Ramos (cell line): ENCODE measurements around the gene GOLGA1.
"Not testable (repeated sequence)": the region's sequence is repeated elsewhere in the genome, so short reads cannot be mapped to it uniquely, and the experiment has no call there.

Source experiments
- in situ Hi-C: fragments of 300-500 bp; cut with MboI; formaldehyde crosslinking; loops from one replicate; pipeline ENCODE4 v1.14.3; 2022; ENCODE audit warnings: low sequenced_read_pairs; ENCODE audit not compliant: unreplicated experiment

Gene GOLGA1

GRCh38 chr9:124841075-124841821, 99.6 kb downstream of the GOLGA1 start:
- in situ Hi-C loops = loop anchor here (10.0 kb wide), 1 partner anchor 226 kb away; no protein-coding TSS in a partner anchor

GRCh38 chr9:124840300-124840833, 100.5 kb downstream of the GOLGA1 start:
- in situ Hi-C loops = loop anchor here (10.0 kb wide), 1 partner anchor 226 kb away; no protein-coding TSS in a partner anchor

DNA sequence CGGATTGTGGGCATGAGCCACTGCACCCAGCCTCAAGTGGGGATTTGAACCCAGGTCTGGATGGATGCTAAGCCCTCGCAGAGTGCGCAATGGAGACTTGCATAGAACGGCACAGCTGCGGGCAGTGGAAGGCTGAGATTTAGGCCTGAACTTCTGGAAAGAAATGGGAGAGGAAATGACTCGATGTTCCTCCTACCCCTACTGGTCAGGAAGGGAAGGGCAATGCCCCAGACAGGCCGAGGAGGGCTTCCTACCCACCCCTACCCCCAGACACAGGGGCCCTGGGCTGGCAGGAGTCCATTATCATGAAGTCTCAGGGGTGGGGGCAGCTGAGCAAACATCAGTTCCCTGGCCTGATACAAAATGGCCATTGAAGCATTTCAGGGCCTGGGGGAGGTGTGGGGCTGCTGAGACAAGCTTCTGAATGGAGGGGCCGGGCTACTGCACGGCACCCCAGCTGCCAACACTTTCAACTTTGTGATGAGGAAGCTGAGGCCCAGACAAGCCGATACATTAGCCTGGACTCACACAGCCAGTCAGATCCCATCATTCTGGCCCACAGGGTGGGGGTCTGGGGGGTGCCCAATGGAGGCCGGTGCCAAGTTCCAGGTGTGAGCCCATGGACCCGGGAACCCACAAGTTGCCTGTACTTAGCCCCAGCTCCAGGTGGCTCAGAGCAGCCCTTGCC, 101.1 kb downstream of the GOLGA1 start:
- in situ Hi-C loops = loop anchor here (10.0 kb wide), 1 partner anchor 225 kb away; no protein-coding TSS in a partner anchor

DNA sequence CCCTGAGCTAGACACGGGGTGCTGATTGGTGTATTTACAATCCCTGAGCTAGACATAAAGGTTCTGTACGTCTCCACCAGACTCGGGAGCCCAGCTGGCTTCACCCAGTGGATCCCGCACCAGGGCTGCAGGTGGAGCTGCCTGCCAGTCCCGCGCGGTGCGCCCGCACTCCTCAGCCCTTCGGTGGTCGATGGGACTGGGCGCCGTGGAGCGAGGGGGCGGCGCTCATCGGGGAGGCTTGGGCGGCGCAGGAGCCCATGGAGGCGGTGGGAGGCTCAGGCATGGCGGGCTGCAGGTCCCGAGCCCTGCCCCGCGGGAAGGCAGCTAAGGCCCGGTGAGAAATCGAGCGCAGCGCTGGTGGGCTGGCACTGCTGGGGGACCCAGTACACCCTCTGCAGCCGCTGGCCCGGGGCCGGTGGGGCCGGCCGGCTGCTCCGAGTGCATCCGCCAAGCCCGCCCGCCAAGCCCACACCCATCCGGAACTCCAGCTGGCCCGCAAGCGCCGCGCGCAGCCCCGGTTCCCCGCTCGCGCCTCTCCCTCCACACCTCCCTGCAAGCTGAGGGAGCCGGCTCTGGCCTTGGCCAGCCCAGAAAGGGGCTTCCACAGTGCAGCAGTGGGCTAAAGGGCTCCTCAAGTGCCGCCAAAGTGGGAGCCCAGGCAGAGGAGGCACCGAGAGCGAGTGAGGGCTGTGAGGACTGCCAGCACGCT, 102.2 kb downstream of the GOLGA1 start:
- in situ Hi-C loops = not testable (repeated sequence)

- in situ Hi-C loops = not testable (repeated sequence)
These were observed 102.8 kb downstream of the GOLGA1 start for GRCh38 chr9:124838132-124838531.

- in situ Hi-C loops = no loop called here
These were observed 105.8 kb downstream of the GOLGA1 start for GRCh38 chr9:124835026-124835557.

DNA sequence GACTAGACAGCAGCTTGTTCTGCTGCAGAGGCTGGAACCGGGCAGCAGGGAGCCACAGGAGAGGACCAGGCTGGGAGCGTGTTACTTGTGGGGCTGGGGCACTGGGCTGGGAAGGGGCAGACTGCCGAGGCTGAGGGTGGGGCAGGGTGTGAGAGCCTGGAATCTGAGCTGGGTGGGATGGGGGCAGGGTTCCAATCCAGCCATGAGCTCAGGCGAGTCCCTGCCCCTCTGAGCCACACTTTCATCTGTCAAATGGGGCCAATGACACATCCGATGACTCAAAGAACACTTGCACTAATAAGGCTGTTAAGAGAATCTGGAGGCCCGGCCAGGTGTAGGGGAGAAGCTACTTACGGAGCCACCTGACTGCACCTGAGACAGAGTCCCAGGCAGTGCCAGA, 106.3 kb downstream of the GOLGA1 start:
- in situ Hi-C loops = no loop called here

DNA sequence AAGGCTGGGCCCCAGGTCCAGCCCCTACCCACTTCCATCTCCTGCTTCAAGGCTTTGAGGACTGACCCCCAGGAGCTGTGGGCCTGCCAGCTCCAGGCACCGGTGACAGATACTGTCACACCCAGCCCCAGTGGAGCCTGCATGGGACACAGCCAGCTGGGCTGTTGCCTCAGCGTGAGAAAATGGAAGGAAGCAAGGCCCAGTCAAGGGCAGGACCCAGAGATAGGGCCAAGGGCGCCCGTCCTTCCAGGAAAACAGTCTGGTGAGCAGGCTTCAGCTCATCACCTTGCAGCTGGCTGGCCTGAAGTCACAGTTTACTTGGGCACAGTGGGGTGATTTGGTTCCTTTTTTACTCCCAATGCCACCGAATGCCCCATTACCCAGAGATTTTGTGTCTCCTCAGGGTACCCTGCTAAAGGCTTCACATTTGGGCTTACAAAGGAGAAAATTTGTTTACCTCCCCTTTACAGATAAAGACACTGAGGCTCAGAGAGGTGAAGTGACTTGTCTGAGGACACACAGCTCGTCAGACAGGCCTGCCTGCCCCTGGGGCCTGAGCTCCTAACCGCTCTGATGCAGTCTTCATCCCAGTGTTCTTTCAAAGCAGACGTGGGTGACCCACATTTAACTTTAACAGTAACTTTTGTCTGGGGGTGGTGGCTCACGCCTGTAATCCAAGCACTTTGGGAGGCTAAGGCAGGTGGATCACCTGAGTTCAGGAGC, 109.1 kb downstream of the GOLGA1 start:
- in situ Hi-C loops = no loop called here

DNA sequence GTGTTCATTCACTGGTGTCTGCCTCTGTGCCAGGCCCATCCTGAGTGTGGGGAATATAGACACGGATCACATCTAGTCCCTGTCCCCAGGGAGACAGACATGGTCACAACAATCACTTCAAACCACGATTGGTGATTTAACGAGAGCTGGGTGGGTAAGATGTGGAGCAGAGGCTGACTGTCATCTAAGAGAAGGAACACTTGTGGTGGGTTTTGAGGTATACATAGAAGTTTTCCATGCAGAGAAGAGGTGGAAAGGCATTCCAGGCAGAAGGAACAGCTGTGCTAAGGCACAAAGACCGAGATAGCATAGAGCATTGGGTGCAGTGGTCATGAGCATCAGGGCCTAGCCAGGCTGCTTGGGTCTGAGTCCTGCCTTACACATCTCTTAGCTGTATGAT, 110.3 kb downstream of the GOLGA1 start:
- in situ Hi-C loops = no loop called here

DNA sequence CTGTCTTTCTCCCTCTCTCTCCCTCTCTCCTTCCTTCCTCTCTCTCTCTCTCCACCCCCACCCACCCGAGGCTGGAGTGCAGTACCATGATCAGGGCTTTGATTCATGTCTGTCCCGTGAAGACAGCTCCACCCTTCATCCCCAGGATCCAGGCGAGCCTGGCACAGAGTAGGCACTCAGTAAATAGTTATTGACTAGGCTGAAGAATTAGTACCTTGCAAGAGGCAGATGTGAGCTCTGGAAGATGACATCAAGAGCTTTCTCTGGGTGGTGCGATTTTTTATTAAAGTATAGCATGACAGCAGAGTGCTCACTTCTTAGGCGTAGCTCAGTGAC, 111.6 kb downstream of the GOLGA1 start:
- in situ Hi-C loops = no loop called here

GRCh38 chr9:124828489-124829333, 112.2 kb downstream of the GOLGA1 start:
- in situ Hi-C loops = no loop called here
